ENCODE data around the gene SHFL.

Gene SHFL

GRCh38 chr19:10085641-10086590, at the start of gene SHFL:
Gene SHFL, plus strand, starts transcription at chr19:10086317. Its CDS starts 111 bp downstream, at chr19:10086428.
- peak within 1 kb of the TSS; percentile 39; the same call in 1 of the 2 replicates for H3K9ac ChIP-seq
- peak within 1 kb of the TSS; percentile 89 for H3K4me2 ChIP-seq
- no peaks in the 10 kb centered on the region for H3K4me1 ChIP-seq (ENCODE audit: low read depth, poor library complexity, severe bottlenecking)
- peak within 1 kb of the TSS; percentile 87 for H2AFZ ChIP-seq (ENCODE audit: low read depth)
- peaks cover 18% of the 10 kb centered on the region for H3K27me3 ChIP-seq (ENCODE audit: insufficient read depth, low read depth)
- H3K79me2 ChIP-seq (ENCODE audit: insufficient read depth, low read depth): no peaks in the 10 kb centered on the region
- H3K4me3 ChIP-seq (IDR thresholded peaks at IDR 0.05; ENCODE audit: insufficient read depth, low read depth, low read length): no peak within 1 kb of the TSS
- H3K27ac ChIP-seq: no peak within 1 kb of the TSS
- no peaks in the 10 kb centered on the region for H4K20me1 ChIP-seq (ENCODE audit: insufficient read depth)
- TF ChIP-seq CTCF (conservative IDR thresholded peaks at IDR 0.05; ENCODE audit: low read depth, low read length): no peak
- no peaks in the 10 kb centered on the region for H3K36me3 ChIP-seq (ENCODE audit: insufficient read depth)

- H3K4me1 ChIP-seq (ENCODE audit: low read depth, poor library complexity, severe bottlenecking): no peaks in the 10 kb centered on the region
- no peak overlapping the region for H3K4me2 ChIP-seq
- no peak overlapping the region for H2AFZ ChIP-seq (ENCODE audit: low read depth)
- H3K36me3 ChIP-seq (ENCODE audit: insufficient read depth): no peaks in the 10 kb centered on the region
- H3K9ac ChIP-seq: no peak overlapping the region
- no peaks in the 10 kb centered on the region for H4K20me1 ChIP-seq (ENCODE audit: insufficient read depth)
- no peak overlapping the region for H3K4me3 ChIP-seq (IDR thresholded peaks at IDR 0.05; ENCODE audit: insufficient read depth, low read depth, low read length)
- no peak overlapping the region for H3K27ac ChIP-seq
- H3K27me3 ChIP-seq (ENCODE audit: insufficient read depth, low read depth): peaks cover 34% of the 10 kb centered on the region
- no peak for TF ChIP-seq CTCF (conservative IDR thresholded peaks at IDR 0.05; ENCODE audit: low read depth, low read length)
- H3K79me2 ChIP-seq (ENCODE audit: insufficient read depth, low read depth): no peaks in the 10 kb centered on the region
These were observed 49.5 kb upstream of the SHFL start for GRCh38 chr19:10036601-10037071.

- Histone ChIP-seq H3K4me1 (ENCODE audit: low read depth, poor library complexity, severe bottlenecking) (no peaks in the 10 kb centered on the region), H3K36me3 (ENCODE audit: insufficient read depth) (no peaks in the 10 kb centered on the region), H3K27ac (no peak overlapping the region), H3K4me3 (IDR thresholded peaks at IDR 0.05; ENCODE audit: insufficient read depth, low read depth, low read length) (no peak overlapping the region), H3K79me2 (ENCODE audit: insufficient read depth, low read depth) (no peaks in the 10 kb centered on the region), H3K4me2 (no peak overlapping the region), H3K9ac (no peak overlapping the region), H2AFZ (ENCODE audit: low read depth) (no peak overlapping the region), H4K20me1 (ENCODE audit: insufficient read depth) (no peaks in the 10 kb centered on the region), H3K27me3 (ENCODE audit: insufficient read depth, low read depth) (peaks cover 27% of the 10 kb centered on the region)
- no peak for TF ChIP-seq CTCF (conservative IDR thresholded peaks at IDR 0.05; ENCODE audit: low read depth, low read length)
These were observed 48.8 kb upstream of the SHFL start for GRCh38 chr19:10037367-10037766.

- Histone ChIP-seq H3K27ac (no peak overlapping the region), H3K9ac (no peak overlapping the region), H3K4me3 (IDR thresholded peaks at IDR 0.05; ENCODE audit: insufficient read depth, low read depth, low read length) (no peak overlapping the region), H3K4me1 (ENCODE audit: low read depth, poor library complexity, severe bottlenecking) (no peaks in the 10 kb centered on the region), H3K27me3 (ENCODE audit: insufficient read depth, low read depth) (peaks cover 24% of the 10 kb centered on the region), H3K36me3 (ENCODE audit: insufficient read depth) (no peaks in the 10 kb centered on the region), H2AFZ (ENCODE audit: low read depth) (no peak overlapping the region), H4K20me1 (ENCODE audit: insufficient read depth) (no peaks in the 10 kb centered on the region), H3K4me2 (no peak overlapping the region), H3K79me2 (ENCODE audit: insufficient read depth, low read depth) (no peaks in the 10 kb centered on the region)
- no peak for TF ChIP-seq CTCF (conservative IDR thresholded peaks at IDR 0.05; ENCODE audit: low read depth, low read length)
These were observed 48.3 kb upstream of the SHFL start for GRCh38 chr19:10037809-10038208.
